Activated naive CD8-positive, alpha-beta T cell treated with anti-CD3 and anti-CD28 coated beads, Interleukin-2, amount 10 ng/mL, durations not matched to agents 7 days and 5 days (primary cell): Measurements from ENCODE around the gene GTF2H4. TPM values are rescaled to one million over a fixed set of nuclear protein-coding genes. Genes with fewer than 3 reads are reported as not detected.

Source experiments
- ATAC-seq: fragments of 150-1000 bp; cut with Tn5 transposase; one replicate; pipeline ENCODE4 v1.10.0; 2021; ENCODE audit warnings: low read depth, moderate library complexity
- POLR2A ChIA-PET: fragments of 350-600 bp; sonication (Branson Sonifier 250); formaldehyde crosslinking; loops from one replicate; lab custom pipeline; 2021; ENCODE audit warnings: antibody characterized with exemption; lab: Charles Lee
- DNase-seq: peaks from one replicate; pipeline ENCODE4 v3.0.0; 2021
- H3K27ac Mint-ChIP-seq: one replicate; pipeline ENCODE4 v1.8.0; 2022; ENCODE audit warnings: mild to moderate bottlenecking, mixed read lengths
- H3K27me3 Mint-ChIP-seq: one replicate; pipeline ENCODE4 v1.8.0; 2022; ENCODE audit warnings: mild to moderate bottlenecking, moderate library complexity, mixed read lengths
- H3K36me3 Mint-ChIP-seq: one replicate; pipeline ENCODE4 v1.8.0; 2021; ENCODE audit warnings: mild to moderate bottlenecking, mixed read lengths
- H3K4me1 Mint-ChIP-seq: one replicate; pipeline ENCODE4 v1.8.0; 2021; ENCODE audit warnings: mixed read lengths
- H3K4me3 Mint-ChIP-seq: one replicate; pipeline ENCODE4 v1.8.0; 2022; ENCODE audit warnings: mild to moderate bottlenecking, moderate library complexity, mixed read lengths
- H3K9me3 Mint-ChIP-seq: one replicate; pipeline ENCODE4 v1.8.0; 2021; ENCODE audit warnings: mixed read lengths
- total RNA-seq, 2 experiments: library from RNA; stranded (reverse); gene quantifications; one replicate each; pipeline ENCODE4 v1.2.3, GENCODE V29; 2021

Gene GTF2H4
- total RNA-seq, 2 experiments from 2014 or later: 26.7 to 36.2 TPM

GRCh38 chr6:30885481-30885998 lies 22.5 kb upstream of the GTF2H4 start:
- Mint-ChIP-seq H3K36me3 (no peaks in the 10 kb centered on the region), H3K4me3 (peak overlapping the region; percentile 79), H3K4me1 (peaks cover 24% of the 10 kb centered on the region), H3K27me3 (peaks cover 3% of the 10 kb centered on the region), H3K9me3 (no peaks in the 10 kb centered on the region), H3K27ac (peak overlapping the region; percentile 18)
- POLR2A ChIA-PET: interaction anchor here (1.5 kb wide), 1 partner anchor 58 kb away, joined by 4 read pairs; no protein-coding TSS in a partner anchor
- ATAC-seq (no peak), DNase-seq (no peak)

GRCh38 chr6:30885999-30886896 lies 21.8 kb upstream of the GTF2H4 start:
- H3K27ac Mint-ChIP-seq: peak overlapping the region; percentile 18
- POLR2A ChIA-PET: no interaction called here

GRCh38 chr6:30886897-30887255 lies 21.1 kb upstream of the GTF2H4 start:
- no peak overlapping the region for H3K4me3 Mint-ChIP-seq
- POLR2A ChIA-PET: no interaction called here
- H3K27me3 Mint-ChIP-seq: peaks cover 2% of the 10 kb centered on the region
- ATAC-seq: no peak
- peaks cover 21% of the 10 kb centered on the region for H3K4me1 Mint-ChIP-seq
- no peak overlapping the region for H3K27ac Mint-ChIP-seq
- peak; percentile 5 for DNase-seq
- H3K36me3 Mint-ChIP-seq: no peaks in the 10 kb centered on the region
- H3K9me3 Mint-ChIP-seq: no peaks in the 10 kb centered on the region

More at GRCh38 chr6:30885999-30886896, 21.8 kb upstream of the GTF2H4 start:
- Mint-ChIP-seq H3K4me1 (peaks cover 24% of the 10 kb centered on the region), H3K4me3 (peak overlapping the region; percentile 79), H3K9me3 (no peaks in the 10 kb centered on the region), H3K36me3 (no peaks in the 10 kb centered on the region), H3K27me3 (peaks cover 2% of the 10 kb centered on the region)
- DNase-seq: peak; percentile 25
- ATAC-seq: peak; percentile 27

- Mint-ChIP-seq H3K27ac (no peak overlapping the region), H3K27me3 (peaks cover 2% of the 10 kb centered on the region), H3K36me3 (no peaks in the 10 kb centered on the region), H3K9me3 (no peaks in the 10 kb centered on the region), H3K4me3 (no peak overlapping the region), H3K4me1 (peaks cover 19% of the 10 kb centered on the region)
- DNase-seq (peak; percentile 4), ATAC-seq (no peak)
- POLR2A ChIA-PET: no interaction called here
These were observed 19.8 kb upstream of the GTF2H4 start for GRCh38 chr6:30887901-30888815.

- Mint-ChIP-seq H3K36me3 (no peaks in the 10 kb centered on the region), H3K27ac (no peak overlapping the region), H3K4me3 (no peak overlapping the region), H3K4me1 (peaks cover 14% of the 10 kb centered on the region), H3K27me3 (no peaks in the 10 kb centered on the region), H3K9me3 (no peaks in the 10 kb centered on the region)
- POLR2A ChIA-PET: no interaction called here
- ATAC-seq: no peak
- DNase-seq: peak; percentile 18
These were observed 19.1 kb upstream of the GTF2H4 start for GRCh38 chr6:30888816-30889495.

- H3K9me3 Mint-ChIP-seq: no peaks in the 10 kb centered on the region
- H3K4me3 Mint-ChIP-seq: no peak overlapping the region
- DNase-seq: no peak
- peaks cover 14% of the 10 kb centered on the region for H3K4me1 Mint-ChIP-seq
- no peak for ATAC-seq
- H3K27ac Mint-ChIP-seq: no peak overlapping the region
- no peaks in the 10 kb centered on the region for H3K27me3 Mint-ChIP-seq
- POLR2A ChIA-PET: no interaction called here
- H3K36me3 Mint-ChIP-seq: no peaks in the 10 kb centered on the region
These were observed 18.5 kb upstream of the GTF2H4 start for GRCh38 chr6:30889496-30889885.

GRCh38 chr6:30889921-30890645 lies 17.9 kb upstream of the GTF2H4 start:
- DNase-seq (peak; percentile 17), ATAC-seq (no peak)
- no peak overlapping the region for H3K4me3 Mint-ChIP-seq
- no peaks in the 10 kb centered on the region for H3K27me3 Mint-ChIP-seq
- no peaks in the 10 kb centered on the region for H3K9me3 Mint-ChIP-seq
- H3K36me3 Mint-ChIP-seq: peaks cover 4% of the 10 kb centered on the region
- H3K27ac Mint-ChIP-seq: no peak overlapping the region
- H3K4me1 Mint-ChIP-seq: peaks cover 11% of the 10 kb centered on the region
- POLR2A ChIA-PET: interaction anchor here (1.3 kb wide), 1 partner anchor 9 kb away, joined by 3 read pairs; no protein-coding TSS in a partner anchor

- no peak overlapping the region for H3K4me3 Mint-ChIP-seq
- H3K27me3 Mint-ChIP-seq: no peaks in the 10 kb centered on the region
- peaks cover 4% of the 10 kb centered on the region for H3K36me3 Mint-ChIP-seq
- no peak for ATAC-seq
- POLR2A ChIA-PET: interaction anchor here (1.3 kb wide), 1 partner anchor 9 kb away, joined by 3 read pairs; no protein-coding TSS in a partner anchor
- no peak overlapping the region for H3K27ac Mint-ChIP-seq
- DNase-seq: peak; percentile 15
- H3K9me3 Mint-ChIP-seq: no peaks in the 10 kb centered on the region
- peaks cover 3% of the 10 kb centered on the region for H3K4me1 Mint-ChIP-seq
These were observed 17.2 kb upstream of the GTF2H4 start for GRCh38 chr6:30890646-30891449.

- H3K4me1 Mint-ChIP-seq: no peaks in the 10 kb centered on the region
- peaks cover 4% of the 10 kb centered on the region for H3K36me3 Mint-ChIP-seq
- no peaks in the 10 kb centered on the region for H3K9me3 Mint-ChIP-seq
- H3K4me3 Mint-ChIP-seq: no peak overlapping the region
- no peak overlapping the region for H3K27ac Mint-ChIP-seq
- ATAC-seq (no peak), DNase-seq (no peak)
- POLR2A ChIA-PET: no interaction called here
- no peaks in the 10 kb centered on the region for H3K27me3 Mint-ChIP-seq
These were observed 16.6 kb upstream of the GTF2H4 start for GRCh38 chr6:30891450-30891723.

- Mint-ChIP-seq H3K36me3 (peaks cover 4% of the 10 kb centered on the region), H3K4me3 (no peak overlapping the region), H3K27me3 (no peaks in the 10 kb centered on the region), H3K27ac (no peak overlapping the region), H3K9me3 (no peaks in the 10 kb centered on the region), H3K4me1 (no peaks in the 10 kb centered on the region)
- POLR2A ChIA-PET: no interaction called here
- DNase-seq (no peak), ATAC-seq (no peak)
These were observed 16.0 kb upstream of the GTF2H4 start for GRCh38 chr6:30891816-30892538.

- Mint-ChIP-seq H3K27me3 (no peaks in the 10 kb centered on the region), H3K4me3 (no peak overlapping the region)
- POLR2A ChIA-PET: no interaction called here
These were observed 14.9 kb upstream of the GTF2H4 start for GRCh38 chr6:30893001-30893591.

More at GRCh38 chr6:30893001-30893591, 14.9 kb upstream of the GTF2H4 start:
- Mint-ChIP-seq H3K4me1 (no peaks in the 10 kb centered on the region), H3K9me3 (no peaks in the 10 kb centered on the region), H3K36me3 (peaks cover 4% of the 10 kb centered on the region), H3K27ac (no peak overlapping the region)
- no peak for DNase-seq
- ATAC-seq: no peak
